Right lobe of liver (tissue), 6 donors: ENCODE data around the gene AXIN1. TPM values are rescaled to one million over a fixed set of nuclear protein-coding genes. Genes with fewer than 3 reads are reported as not detected.

Experiments used
- ATAC-seq, 4 donors: fragments of 200-7000 bp; cut with Tn5 transposase; one replicate each; pipeline ENCODE4 v1.9.1; 2020; ENCODE audit warnings: mild to moderate bottlenecking in 4 of 4, moderate library complexity in 4 of 4
- DNase-seq, 3 donors: peaks; one replicate each; pipeline ENCODE4 v3.0.0-alpha.2; 2020
- H3K27ac ChIP-seq, 3 donors: fragments of 200-600 bp; one replicate each; pipeline ENCODE4 v1.8.0; 2022
- H3K27me3 ChIP-seq, 2 donors: fragments of 200-600 bp; one replicate each; pipeline ENCODE4 v1.8.0; 2022
- H3K36me3 ChIP-seq, 4 donors: fragments of 200-600 bp; sonication (generic) in 1 of 4; one replicate each; pipeline versions ENCODE4 v1.5.1 to v1.8.0; 2017 to 2022; ENCODE audit warnings: control low read depth in 1 of 4
- H3K4me1 ChIP-seq, 4 donors: fragments of 200-600 bp; sonication (generic) in 1 of 4; one replicate each; pipeline versions ENCODE4 v1.5.1 to v1.8.0; 2017 to 2022; ENCODE audit warnings: control low read depth in 1 of 4
- H3K4me3 ChIP-seq, 3 donors: fragments of 200-600 bp; one replicate each; pipeline ENCODE4 v1.8.0; 2022
- H3K9me3 ChIP-seq, 4 donors: fragments of 200-600 bp; sonication (generic) in 1 of 4; one replicate each; pipeline versions ENCODE4 v1.5.1 to v1.8.0; 2017 to 2022; ENCODE audit warnings: control low read depth in 1 of 4
- POLR2A ChIP-seq: fragments of 450-650 bp; IDR thresholded peaks from one replicate; pipeline ENCODE4 v1.6.1; 2017; ENCODE audit warnings: antibody characterized with exemption, mild to moderate bottlenecking
- WGBS: methylation state at CpG from one replicate; pipeline ENCODE4 v1.1.6; 2018; ENCODE audit warnings: low coverage, low lambda C conversion rate; ENCODE audit not compliant: insufficient coverage; ENCODE audit errors: missing lambda C conversion rate; 5-methylcytosine and 5-hydroxymethylcytosine counted together
- intact Hi-C, 2 donors: fragments of 100-400 bp; cut with DNase I; formaldehyde crosslinking; loops; one replicate each; pipeline versions ENCODE4 v1.11.2 to v1.14.1; 2022
- total RNA-seq, 6 experiments: library from RNA; depleted of rRNA in 2 of 6; stranded (reverse); fragments of >200 nt in 2 of 6; fragmentation: NEBNext Ultra II Directional in 3 of 6; extraction: Animal tissue kit (Norgen Biotek cat#: 25700) in 3 of 6; gene quantifications; one replicate each; pipeline versions ENCODE4 v1.1.0 to v1.2.4, GENCODE V29; 2016 to 2023
- TF ChIP-seq, protein P1 (sequence below), 4 donors: fragments of 200-600 bp in 3 of 4; fragments of 450-650 bp in 1 of 4; IDR thresholded peaks; one replicate each; pipeline versions ENCODE4 v1.5.1 to v1.8.0; 2016 to 2022; ENCODE audit warnings: antibody characterized with exemption in 4 of 4, mild to moderate bottlenecking in 2 of 4
- donor health status: DM: no; HTN: yes; CAD: no.
- donor health status: DM: no; HTN: no; CAD: no.
- donor health status: DM: no; HTN: no; CAD: no.
- donor health status: DM: no; HTN: yes; CAD: no.
- donor health status: DM: no; HTN: yes; CAD: no.

Gene AXIN1
- total RNA-seq, 6 experiments from 2014 or later = 5.5 to 17.4 (median 9.4) TPM

DNA sequence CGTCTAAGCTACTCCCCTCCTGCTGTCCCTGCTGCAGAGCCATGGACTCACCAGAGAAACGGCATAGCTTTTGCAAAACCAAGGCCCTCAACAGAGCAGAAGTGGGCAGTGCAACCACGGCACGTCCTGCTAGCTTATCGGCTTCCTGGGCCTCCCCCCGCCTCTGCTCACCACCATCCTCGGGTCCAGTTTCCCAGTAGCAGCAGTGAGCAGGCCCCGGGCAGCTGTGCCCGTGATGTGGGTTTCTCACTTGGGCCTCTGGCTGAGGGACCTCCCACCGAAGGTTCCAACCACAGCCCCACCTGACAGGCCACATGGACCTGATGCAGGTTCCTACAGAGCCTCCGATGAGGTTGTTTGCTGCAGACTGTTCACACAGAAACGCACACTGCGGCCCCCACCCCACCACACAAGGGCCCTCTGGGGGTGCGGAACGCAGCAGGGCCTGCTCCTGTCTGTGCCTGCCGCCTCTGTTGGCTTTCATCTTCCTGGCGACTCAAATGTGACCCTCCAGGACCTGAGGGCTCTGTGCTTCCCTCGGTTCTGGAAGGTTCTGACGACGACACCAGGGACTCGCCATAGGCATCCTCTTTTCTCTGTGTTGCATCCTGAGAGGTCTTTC, 44.7 kb downstream of the AXIN1 start:
- H3K27me3 ChIP-seq = no peaks in the 10 kb centered on the region
- no peak for DNase-seq
- H3K36me3 ChIP-seq = peaks cover 0 to 8% (median 0%) of the 10 kb centered on the region in 4 donors
- no peak overlapping the region for H3K4me3 ChIP-seq
- ATAC-seq = no peak
- H3K27ac ChIP-seq = no peak overlapping the region
- intact Hi-C loops = no loop called here
- H3K9me3 ChIP-seq = no peaks in the 10 kb centered on the region
- TF ChIP-seq, protein P1, sequence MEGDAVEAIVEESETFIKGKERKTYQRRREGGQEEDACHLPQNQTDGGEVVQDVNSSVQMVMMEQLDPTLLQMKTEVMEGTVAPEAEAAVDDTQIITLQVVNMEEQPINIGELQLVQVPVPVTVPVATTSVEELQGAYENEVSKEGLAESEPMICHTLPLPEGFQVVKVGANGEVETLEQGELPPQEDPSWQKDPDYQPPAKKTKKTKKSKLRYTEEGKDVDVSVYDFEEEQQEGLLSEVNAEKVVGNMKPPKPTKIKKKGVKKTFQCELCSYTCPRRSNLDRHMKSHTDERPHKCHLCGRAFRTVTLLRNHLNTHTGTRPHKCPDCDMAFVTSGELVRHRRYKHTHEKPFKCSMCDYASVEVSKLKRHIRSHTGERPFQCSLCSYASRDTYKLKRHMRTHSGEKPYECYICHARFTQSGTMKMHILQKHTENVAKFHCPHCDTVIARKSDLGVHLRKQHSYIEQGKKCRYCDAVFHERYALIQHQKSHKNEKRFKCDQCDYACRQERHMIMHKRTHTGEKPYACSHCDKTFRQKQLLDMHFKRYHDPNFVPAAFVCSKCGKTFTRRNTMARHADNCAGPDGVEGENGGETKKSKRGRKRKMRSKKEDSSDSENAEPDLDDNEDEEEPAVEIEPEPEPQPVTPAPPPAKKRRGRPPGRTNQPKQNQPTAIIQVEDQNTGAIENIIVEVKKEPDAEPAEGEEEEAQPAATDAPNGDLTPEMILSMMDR (IDR thresholded peaks at IDR 0.05) = no peak
- TF ChIP-seq POLR2A = no peak
- H3K4me1 ChIP-seq = no peaks in the 10 kb centered on the region
- 94% methylated on average over 7 of the region's 21 CpGs for WGBS

DNA sequence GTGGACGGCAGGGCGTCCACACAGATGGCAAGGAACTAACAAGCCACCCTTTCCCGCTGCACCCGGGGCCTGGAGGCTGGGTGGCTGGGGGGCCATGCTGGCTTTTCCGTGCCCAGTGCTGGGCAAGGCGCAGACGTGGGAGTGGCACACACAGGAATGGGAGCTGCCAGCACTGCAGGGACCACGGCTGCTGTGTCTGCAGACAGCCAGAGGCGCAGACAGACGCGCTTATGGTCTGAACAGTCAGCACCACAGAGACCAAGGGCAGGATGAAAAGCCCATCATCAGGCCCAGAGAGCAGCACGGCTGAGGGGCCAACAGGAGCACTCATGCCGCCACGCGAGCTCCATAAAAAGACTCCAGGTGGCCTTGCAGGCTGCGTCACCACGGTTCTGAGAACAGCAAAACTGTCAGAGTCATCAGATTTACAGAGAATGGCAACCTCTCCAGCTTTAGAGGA, 45.6 kb downstream of the AXIN1 start:
- peaks cover 0 to 8% (median 0%) of the 10 kb centered on the region in 4 donors for H3K36me3 ChIP-seq
- intact Hi-C loops = no loop called here
- H3K4me3 ChIP-seq = no peak overlapping the region
- H3K9me3 ChIP-seq = no peaks in the 10 kb centered on the region
- H3K27ac ChIP-seq = no peak overlapping the region
- TF ChIP-seq, protein P1 (IDR thresholded peaks at IDR 0.05) = no peak
- no peak for TF ChIP-seq POLR2A
- no peaks in the 10 kb centered on the region for H3K4me1 ChIP-seq
- WGBS = 90% methylated on average over 9 of the region's 17 CpGs
- no peaks in the 10 kb centered on the region for H3K27me3 ChIP-seq
- ATAC-seq (no peak), DNase-seq (no peak)

DNA sequence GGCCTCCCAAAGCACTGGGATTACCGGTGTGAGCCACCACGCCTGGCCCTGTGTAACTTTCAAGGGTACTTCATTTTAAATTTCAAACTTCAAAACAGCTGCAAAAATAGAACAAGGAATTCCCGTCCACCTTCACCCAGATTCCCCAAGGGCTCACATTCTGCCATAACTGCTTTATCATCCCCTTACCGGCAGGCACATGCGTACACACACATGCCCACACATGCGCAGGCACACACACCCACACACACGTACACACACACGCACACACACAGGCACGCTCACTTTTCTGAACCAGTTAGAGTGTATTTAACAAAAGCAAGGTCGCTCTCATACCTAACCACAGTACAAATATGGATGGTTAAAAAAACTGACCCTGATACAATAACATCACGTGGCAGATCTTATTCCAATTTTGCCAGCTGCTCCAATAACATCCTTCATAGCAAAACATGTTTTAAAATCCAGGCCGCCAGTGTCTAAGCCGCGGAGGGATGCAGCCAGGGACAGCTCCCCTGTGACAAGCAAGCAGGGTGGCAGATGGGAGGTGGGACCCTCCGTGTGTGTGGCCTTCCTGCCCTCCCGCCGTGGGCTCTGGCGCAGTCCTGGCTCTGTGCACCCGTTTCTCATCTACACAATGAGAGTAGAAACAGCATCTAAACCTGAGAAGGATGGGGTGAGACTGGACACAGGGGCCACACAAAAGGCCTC, 46.5 kb downstream of the AXIN1 start:
- TF ChIP-seq POLR2A = no peak
- TF ChIP-seq, protein P1 (IDR thresholded peaks at IDR 0.05) = no peak
- H3K4me1 ChIP-seq = no peaks in the 10 kb centered on the region
- H3K27ac ChIP-seq = no peak overlapping the region
- no peak for DNase-seq
- intact Hi-C loops = no loop called here
- H3K4me3 ChIP-seq = no peak overlapping the region
- no peaks in the 10 kb centered on the region for H3K27me3 ChIP-seq
- peaks cover 0 to 8% (median 0%) of the 10 kb centered on the region in 4 donors for H3K36me3 ChIP-seq
- H3K9me3 ChIP-seq = no peaks in the 10 kb centered on the region
- WGBS = 81% methylated on average over 11 of the region's 19 CpGs
- ATAC-seq = no peak

DNA sequence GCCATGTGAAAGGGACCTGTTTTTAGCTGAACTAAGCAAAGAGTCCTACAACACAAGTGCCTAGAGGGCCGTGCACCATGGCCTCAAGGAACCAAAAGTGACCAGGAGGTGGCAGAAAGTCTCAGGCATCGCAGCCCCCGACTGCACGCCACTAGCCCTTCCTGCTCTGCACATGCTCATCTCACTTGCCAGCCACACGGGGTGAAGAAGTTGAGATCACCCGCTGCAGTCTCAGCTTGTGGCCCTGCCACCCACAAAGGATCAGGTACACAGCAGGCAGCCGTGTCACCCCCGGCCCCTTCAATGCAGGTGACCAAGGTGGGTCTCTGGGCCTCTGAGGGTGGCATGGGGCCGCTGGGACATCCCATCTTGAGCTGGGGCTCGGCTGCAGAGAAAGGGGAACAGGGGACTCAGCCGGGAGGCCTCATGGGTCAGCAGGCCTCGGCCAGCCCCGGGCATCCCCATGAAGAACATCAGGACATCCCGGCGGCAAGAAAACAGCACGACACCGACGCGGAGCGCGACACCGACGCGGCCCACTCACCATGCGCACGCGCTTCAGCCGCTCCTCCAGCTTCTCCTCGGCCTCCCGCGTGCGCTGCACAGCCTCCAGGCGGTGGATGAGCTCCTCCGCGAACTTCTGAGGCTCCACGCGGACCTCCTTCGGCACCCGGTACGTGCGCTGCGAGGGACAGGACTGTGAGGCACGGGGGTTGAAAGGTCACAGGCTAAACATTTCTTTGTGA, 48.6 kb downstream of the AXIN1 start:
- WGBS = 85% methylated on average over 9 of the region's 43 CpGs
- H3K27me3 ChIP-seq = no peaks in the 10 kb centered on the region
- no peaks in the 10 kb centered on the region for H3K4me1 ChIP-seq
- no peak overlapping the region for H3K4me3 ChIP-seq
- no peak overlapping the region for H3K27ac ChIP-seq
- DNase-seq = no peak
- ATAC-seq = peak in 2 of 4 donors; percentile 17 to 19
- TF ChIP-seq POLR2A = no peak
- TF ChIP-seq, protein P1 (IDR thresholded peaks at IDR 0.05) = no peak
- H3K9me3 ChIP-seq = no peaks in the 10 kb centered on the region
- H3K36me3 ChIP-seq = peaks cover 0 to 8% (median 0%) of the 10 kb centered on the region in 4 donors
- intact Hi-C loops = no loop called here
